HFF-Myc (cell line): ENCODE results near the gene SSBP3.

Source experiments
- DNase-seq: peaks from one replicate; pipeline ENCODE4 v3.0.0-alpha.2; 2011; ENCODE audit warnings: low read depth; ENCODE audit errors: extremely low read depth
- H3K4me3 ChIP-seq: replicated peaks from 2 replicates; pipeline ENCODE4 v1.5.1; 2011; ENCODE audit warnings: low read depth, mild to moderate bottlenecking, control low read depth, low read length
- CTCF ChIP-seq: IDR thresholded peaks from 2 replicates; pipeline ENCODE4 v1.5.1; 2012; ENCODE audit warnings: mild to moderate bottlenecking, low read depth, low read length, control low read depth; ENCODE audit errors: missing control alignments

The SSBP3 gene

GRCh38 chr1:54371038-54371941 lies 34.9 kb downstream of the SSBP3 start:
- TF ChIP-seq CTCF = no peak
- no peak for DNase-seq
- no peak overlapping the region for H3K4me3 ChIP-seq

DNA sequence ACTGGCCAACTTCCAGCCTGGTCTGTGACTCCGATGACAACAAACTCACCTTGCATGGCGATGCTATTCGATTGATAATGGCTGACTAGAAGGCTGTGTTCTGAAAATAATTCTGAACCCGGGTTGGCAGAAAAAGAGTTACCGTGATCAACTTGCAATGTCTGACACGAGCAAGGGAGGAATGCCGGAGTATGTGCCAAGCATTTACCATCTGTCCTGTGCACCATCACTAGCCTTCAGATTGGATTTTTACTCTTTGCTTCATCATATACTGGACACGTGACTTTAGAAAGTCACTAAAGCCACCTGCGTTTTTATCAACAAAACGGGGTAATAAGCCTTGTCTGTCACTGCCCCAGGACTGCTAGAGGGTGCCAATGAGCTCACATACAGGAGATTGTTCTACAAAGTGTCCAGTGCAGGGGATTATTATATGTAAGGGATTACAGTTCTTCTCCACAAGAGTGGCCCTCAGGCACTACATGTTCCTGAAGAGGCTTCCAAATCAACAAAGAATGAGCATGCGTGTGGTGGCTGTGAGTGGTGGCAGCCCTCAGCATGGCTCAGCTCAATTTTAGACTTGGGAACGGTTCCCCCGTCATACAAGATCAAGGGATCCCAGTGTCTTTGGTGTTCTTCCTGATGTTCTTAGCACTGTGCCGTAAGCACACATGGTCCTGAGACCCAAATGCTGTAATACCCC lies 35.8 kb downstream of the SSBP3 start:
- DNase-seq = no peak
- no peak for TF ChIP-seq CTCF
- no peak overlapping the region for H3K4me3 ChIP-seq

DNA sequence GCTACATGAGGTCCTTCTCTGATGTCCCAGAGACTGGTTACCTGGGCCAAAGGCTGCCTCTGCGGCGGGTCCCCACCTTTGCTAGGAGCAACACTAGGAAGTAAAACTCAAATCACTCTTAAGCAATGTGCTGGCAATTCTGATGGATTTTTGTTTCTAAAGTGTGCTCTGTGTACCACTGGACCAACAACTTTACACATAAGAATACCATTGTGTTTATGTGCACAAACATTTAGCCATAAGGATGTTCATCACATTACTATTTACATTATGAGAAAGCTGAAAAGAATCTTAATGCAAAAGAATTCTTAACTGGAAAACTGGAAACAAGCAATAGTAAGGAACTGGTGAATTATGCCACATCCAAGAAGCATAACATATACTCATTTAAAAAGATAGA lies 38.6 kb downstream of the SSBP3 start:
- H3K4me3 ChIP-seq = no peak overlapping the region
- DNase-seq = no peak
- TF ChIP-seq CTCF = no peak

GRCh38 chr1:54365847-54366246 lies 40.3 kb downstream of the SSBP3 start:
- TF ChIP-seq CTCF = no peak
- DNase-seq = no peak
- no peak overlapping the region for H3K4me3 ChIP-seq

DNA sequence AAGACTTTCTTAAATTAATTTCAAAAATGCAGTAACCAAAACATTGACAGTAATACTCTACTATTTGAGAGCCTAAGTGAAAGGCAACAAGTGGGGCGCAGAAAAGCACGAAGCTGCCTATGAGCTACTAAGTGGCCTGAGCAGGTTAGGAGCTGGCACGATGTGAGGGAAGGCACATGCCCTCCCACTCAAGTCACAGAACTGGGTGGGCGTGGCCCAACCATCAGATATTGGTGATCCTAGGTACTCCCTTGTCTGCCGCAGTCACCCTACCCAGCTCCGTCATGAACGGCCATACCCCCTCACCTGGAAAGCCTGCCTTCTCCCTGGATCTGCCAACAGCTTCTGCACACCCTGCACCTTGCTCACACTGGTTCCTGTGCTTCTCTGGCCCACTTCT lies 40.8 kb downstream of the SSBP3 start:
- TF ChIP-seq CTCF = no peak
- H3K4me3 ChIP-seq = no peak overlapping the region
- DNase-seq = no peak

DNA sequence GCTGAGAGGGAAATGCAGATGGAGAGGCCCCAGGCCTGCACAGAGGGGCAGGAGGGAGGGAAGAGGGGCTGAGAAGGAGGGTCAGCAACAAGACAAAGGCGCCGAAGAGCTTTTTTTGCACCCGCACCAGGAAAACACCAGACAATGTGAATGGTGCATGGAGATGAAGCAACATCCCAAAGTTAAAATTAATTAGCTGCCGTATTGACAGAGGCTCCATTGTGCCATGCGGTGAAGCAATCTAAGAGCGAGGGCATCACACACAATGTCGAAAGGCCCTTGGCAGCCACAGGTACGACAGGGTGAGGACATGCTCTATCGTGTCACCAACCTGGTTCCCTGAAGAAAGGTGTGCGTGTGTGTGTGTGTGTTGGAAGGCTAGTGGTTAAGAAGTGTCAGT lies 41.2 kb downstream of the SSBP3 start:
- no peak for TF ChIP-seq CTCF
- no peak overlapping the region for H3K4me3 ChIP-seq
- DNase-seq = no peak
